Activated CD4-positive, alpha-beta memory T cell treated with anti-CD3 and anti-CD28 coated beads for 36 hours (primary cell): ENCODE results near the gene CCL25. TPM values are rescaled to one million over a fixed set of nuclear protein-coding genes. Genes with fewer than 3 reads are reported as not detected.

Source experiments
- CTCF ChIA-PET: fragments of 350-600 bp; sonication (Branson Sonifier 250); formaldehyde crosslinking; loops from one replicate; lab custom pipeline; 2021; ENCODE audit warnings: antibody characterized with exemption, inconsistent platforms; lab: Charles Lee
- POLR2A ChIA-PET: fragments of 350-600 bp; sonication (Branson Sonifier 250); formaldehyde crosslinking; loops from one replicate; lab custom pipeline; 2021; ENCODE audit warnings: antibody characterized with exemption; lab: Charles Lee
- DNase-seq: peaks from one replicate; pipeline ENCODE4 v3.0.0-alpha.2; 2020
- H3K27ac Mint-ChIP-seq: one replicate; pipeline ENCODE4 v1.8.0; 2021; ENCODE audit warnings: mixed read lengths
- H3K27me3 Mint-ChIP-seq: one replicate; pipeline ENCODE4 v1.8.0; 2021; ENCODE audit warnings: mixed read lengths
- H3K36me3 Mint-ChIP-seq: one replicate; pipeline ENCODE4 v1.8.0; 2021; ENCODE audit warnings: mixed read lengths
- H3K4me1 Mint-ChIP-seq: one replicate; pipeline ENCODE4 v1.8.0; 2021; ENCODE audit warnings: low read depth, mixed read lengths
- H3K4me3 Mint-ChIP-seq: one replicate; pipeline ENCODE4 v1.8.0; 2021; ENCODE audit warnings: mild to moderate bottlenecking, mixed read lengths
- H3K9me3 Mint-ChIP-seq: one replicate; pipeline ENCODE4 v1.8.0; 2021; ENCODE audit warnings: mixed read lengths
- intact Hi-C: fragments of 100-400 bp; cut with micrococcal nuclease; formaldehyde crosslinking; loops from one replicate; pipeline ENCODE4 v1.15.1; 2023
- total RNA-seq, 2 experiments: library from RNA; stranded (reverse); gene quantifications; one replicate each; pipeline ENCODE4 v1.2.3, GENCODE V29; 2021

The CCL25 gene
- total RNA-seq, 2 experiments from 2014 or later, result not detected

DNA sequence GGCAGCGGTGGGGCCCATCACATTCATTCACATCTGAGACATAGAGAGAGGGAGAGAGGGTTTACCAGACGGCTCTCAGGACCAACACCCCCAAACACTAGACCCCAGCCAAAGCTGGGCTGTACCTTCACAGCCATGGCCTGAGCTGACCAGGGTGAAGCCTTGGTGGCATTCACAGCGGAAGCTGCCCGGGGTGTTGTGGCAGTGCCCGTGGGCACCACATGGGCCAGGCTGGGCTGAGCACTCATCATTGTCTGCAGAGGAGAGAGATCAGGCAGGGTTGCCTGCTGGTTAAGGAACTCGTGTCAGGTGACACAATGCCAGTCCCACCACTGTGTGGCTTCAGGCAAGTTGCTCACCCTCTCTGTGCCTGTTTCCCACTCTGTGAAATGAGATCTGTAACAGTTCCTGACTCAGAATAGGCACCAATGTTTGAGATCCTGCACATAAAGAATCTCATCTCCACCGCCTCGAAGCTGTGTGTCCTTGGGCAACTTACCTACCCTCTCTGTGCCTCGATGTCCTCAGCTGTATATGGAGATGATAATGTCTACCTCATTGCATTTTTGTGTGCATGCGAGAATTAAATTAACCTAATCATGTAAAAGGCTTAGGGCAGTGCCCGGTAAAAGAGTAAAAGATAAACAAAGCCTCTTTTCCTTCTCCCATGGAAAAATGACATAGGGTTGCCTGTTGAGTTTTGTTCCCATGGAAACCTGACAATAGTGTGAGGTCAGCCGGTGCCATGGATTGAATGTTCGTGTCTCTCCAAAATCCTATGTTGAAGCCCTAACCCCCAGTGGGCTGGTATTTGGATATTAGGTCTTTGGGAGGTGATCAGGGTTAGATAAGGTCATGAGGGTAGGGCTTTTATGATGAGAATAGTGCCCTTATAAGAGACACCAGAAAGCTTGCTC lies 22.9 kb downstream of the CCL25 start:
- peaks cover 3% of the 10 kb centered on the region for H3K36me3 Mint-ChIP-seq
- H3K4me3 Mint-ChIP-seq, result no peak overlapping the region
- H3K9me3 Mint-ChIP-seq, result peaks cover 14% of the 10 kb centered on the region
- ChIA-PET CTCF (interaction anchor here (1.1 kb wide), 2 partner anchors 20 to 131 kb away, joined by 3 read pairs; no protein-coding TSS in a partner anchor), POLR2A (no interaction called here)
- H3K27me3 Mint-ChIP-seq, result no peaks in the 10 kb centered on the region
- H3K27ac Mint-ChIP-seq, result no peak overlapping the region
- intact Hi-C loops, result no loop called here
- no peaks in the 10 kb centered on the region for H3K4me1 Mint-ChIP-seq
- DNase-seq, result no peak

DNA sequence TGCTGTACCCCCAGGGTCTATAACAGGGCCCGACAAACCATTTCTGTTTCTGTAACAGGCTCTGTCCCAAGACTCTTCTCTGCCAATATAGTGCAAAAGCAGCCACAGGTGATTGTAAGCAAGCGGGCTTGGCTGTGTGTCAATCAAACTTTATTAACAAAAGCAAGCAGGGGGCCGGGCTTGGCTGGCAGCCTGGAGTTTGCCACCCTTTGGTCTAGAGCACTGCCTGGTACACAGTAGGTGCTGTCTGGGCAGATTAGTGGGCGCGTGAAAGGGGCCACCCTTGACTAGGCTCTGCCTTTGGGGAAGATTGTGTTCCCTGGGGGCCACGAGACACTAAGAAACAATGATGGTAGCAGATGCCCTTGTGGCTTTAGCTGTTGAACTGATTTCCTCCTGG lies 27.4 kb downstream of the CCL25 start:
- H3K4me3 Mint-ChIP-seq, result no peak overlapping the region
- no peaks in the 10 kb centered on the region for H3K36me3 Mint-ChIP-seq
- DNase-seq, result no peak
- no peaks in the 10 kb centered on the region for H3K4me1 Mint-ChIP-seq
- no peak overlapping the region for H3K27ac Mint-ChIP-seq
- peaks cover 1% of the 10 kb centered on the region for H3K27me3 Mint-ChIP-seq
- POLR2A ChIA-PET, result no interaction called here
- H3K9me3 Mint-ChIP-seq, result no peaks in the 10 kb centered on the region
- CTCF ChIA-PET, result no interaction called here
- intact Hi-C loops, result no loop called here

DNA sequence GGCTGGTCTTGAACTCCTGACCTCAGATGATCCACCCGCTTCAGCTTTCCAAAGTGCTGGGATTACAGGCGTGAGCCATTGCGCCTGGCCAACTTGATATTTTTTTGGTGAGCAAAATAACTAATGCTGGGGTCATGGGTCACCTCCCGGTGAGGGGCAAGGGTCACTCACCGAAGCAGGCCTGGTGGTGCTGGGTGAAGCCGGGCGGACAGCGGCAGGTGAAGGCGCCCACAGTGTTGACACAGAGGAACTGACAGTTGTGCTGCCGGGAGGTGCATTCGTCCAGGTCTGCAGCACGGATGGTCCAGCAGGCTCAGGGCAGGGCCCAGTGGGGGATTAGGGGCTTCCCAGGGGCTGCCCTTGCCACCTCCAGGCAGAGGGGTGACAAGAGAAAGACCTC lies 28.3 kb downstream of the CCL25 start:
- Mint-ChIP-seq H3K27me3 (peaks cover 2% of the 10 kb centered on the region), H3K27ac (no peak overlapping the region)
- CTCF ChIA-PET, result no interaction called here

DNA sequence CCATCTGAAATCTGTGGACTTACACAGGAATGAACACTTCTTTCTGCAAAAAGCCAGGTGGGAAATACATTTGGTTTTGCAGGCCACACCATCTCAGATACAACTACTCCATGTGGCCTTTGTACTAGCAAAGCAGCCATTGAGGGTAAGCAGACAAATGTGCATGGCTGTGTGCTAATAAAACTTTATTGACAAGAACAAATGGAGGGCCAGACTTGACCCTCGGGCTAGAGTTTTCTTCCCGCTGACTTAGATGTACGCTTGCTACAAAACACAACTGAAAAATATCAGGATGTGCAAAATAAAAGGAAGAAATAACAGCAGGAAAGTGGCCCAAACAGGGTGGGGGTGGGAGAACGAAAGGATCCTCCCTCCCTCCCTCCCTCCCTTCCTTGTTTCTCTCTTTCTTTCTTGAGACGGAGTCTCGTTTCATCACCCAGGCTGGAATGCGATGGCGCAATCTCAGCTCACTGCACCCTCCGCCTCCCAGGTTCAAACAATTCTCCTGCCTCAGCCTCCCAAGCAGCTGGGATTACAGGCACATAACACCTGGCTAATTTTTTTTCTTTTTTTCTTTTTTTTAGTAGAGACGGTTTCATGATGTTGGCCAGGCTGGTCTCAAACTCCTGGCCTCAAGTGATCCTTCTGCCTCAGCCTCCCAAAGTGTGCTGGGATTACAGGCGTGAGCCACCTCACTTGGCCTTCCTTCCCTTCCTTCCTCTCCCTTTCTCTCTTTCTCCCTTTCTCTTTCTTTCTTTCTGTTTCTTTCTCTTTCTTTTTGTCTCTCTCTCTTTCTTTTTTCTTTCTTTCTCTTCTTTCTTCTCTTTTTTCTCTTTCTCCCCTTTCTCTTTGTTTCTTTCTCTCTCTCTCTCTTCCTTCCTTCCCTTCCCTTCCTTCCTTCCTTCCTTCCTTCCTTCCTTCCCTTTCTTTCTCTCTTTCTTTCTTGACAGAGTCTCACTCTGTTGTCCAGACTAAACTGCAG lies 29.3 kb downstream of the CCL25 start:
- H3K27me3 Mint-ChIP-seq, result peaks cover 2% of the 10 kb centered on the region
- no peaks in the 10 kb centered on the region for H3K36me3 Mint-ChIP-seq
- DNase-seq, result no peak
- ChIA-PET CTCF (no interaction called here), POLR2A (no interaction called here)
- no peak overlapping the region for H3K4me3 Mint-ChIP-seq
- intact Hi-C loops, result no loop called here
- no peak overlapping the region for H3K27ac Mint-ChIP-seq
- no peaks in the 10 kb centered on the region for H3K9me3 Mint-ChIP-seq
- H3K4me1 Mint-ChIP-seq, result no peaks in the 10 kb centered on the region

More for the DNA sequence above, 28.3 kb downstream of the CCL25 start:
- H3K36me3 Mint-ChIP-seq, result no peaks in the 10 kb centered on the region
- H3K4me1 Mint-ChIP-seq, result no peaks in the 10 kb centered on the region
- H3K4me3 Mint-ChIP-seq, result no peak overlapping the region
- DNase-seq, result no peak
- no peaks in the 10 kb centered on the region for H3K9me3 Mint-ChIP-seq
- intact Hi-C loops, result no loop called here
- POLR2A ChIA-PET, result no interaction called here

DNA sequence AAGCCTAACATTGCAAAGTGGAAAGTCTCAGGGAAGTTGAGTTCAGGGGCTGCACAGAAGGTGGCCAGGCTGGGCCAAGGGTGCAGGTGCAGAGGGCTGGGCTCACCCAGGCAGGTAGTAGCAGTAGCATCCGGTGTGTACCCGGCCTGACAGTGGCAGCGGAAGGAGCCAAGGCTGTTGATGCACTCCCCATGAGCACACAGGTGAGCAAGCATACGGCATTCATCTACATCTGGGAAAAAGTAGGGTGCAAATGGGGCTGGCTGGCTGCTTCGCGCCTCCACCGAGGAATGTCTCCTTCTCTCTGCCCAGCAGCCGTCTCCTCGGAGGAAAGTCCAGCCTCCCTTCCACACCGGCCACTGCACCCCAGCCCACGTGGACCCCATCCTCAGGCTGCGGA lies 30.6 kb downstream of the CCL25 start:
- no peak overlapping the region for H3K4me3 Mint-ChIP-seq
- no peak for DNase-seq
- POLR2A ChIA-PET, result no interaction called here
- no peaks in the 10 kb centered on the region for H3K4me1 Mint-ChIP-seq
- intact Hi-C loops, result no loop called here
- CTCF ChIA-PET, result no interaction called here
- peaks cover 2% of the 10 kb centered on the region for H3K27me3 Mint-ChIP-seq
- H3K9me3 Mint-ChIP-seq, result no peaks in the 10 kb centered on the region
- H3K27ac Mint-ChIP-seq, result no peak overlapping the region
- H3K36me3 Mint-ChIP-seq, result no peaks in the 10 kb centered on the region

DNA sequence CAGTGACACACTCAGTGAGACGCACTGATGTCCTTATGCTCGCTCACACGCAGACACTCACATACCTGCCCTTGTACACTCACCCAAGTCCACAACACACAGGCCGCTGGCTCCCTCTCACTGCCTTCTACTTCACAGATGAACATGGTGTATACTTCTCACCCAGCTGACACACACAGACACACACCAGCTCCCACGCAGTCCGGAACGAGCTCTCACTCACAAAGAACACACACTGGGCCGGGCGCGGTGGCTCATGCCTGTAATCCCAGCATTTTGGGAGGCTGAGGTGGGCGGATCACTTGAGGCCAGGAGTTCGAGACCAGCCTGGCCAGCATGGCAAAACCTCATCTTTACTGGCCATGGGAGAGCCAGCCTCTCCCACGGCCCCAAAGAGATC lies 31.6 kb downstream of the CCL25 start:
- DNase-seq, result no peak
- H3K27ac Mint-ChIP-seq, result no peak overlapping the region
- no peak overlapping the region for H3K4me3 Mint-ChIP-seq
- CTCF ChIA-PET, result interaction anchor here (0.6 kb wide), 1 partner anchor 557 kb away, joined by 3 read pairs; no protein-coding TSS in a partner anchor
- POLR2A ChIA-PET, result no interaction called here
- intact Hi-C loops, result no loop called here
- H3K36me3 Mint-ChIP-seq, result no peaks in the 10 kb centered on the region
- H3K4me1 Mint-ChIP-seq, result no peaks in the 10 kb centered on the region
- peaks cover 2% of the 10 kb centered on the region for H3K27me3 Mint-ChIP-seq
- no peaks in the 10 kb centered on the region for H3K9me3 Mint-ChIP-seq

DNA sequence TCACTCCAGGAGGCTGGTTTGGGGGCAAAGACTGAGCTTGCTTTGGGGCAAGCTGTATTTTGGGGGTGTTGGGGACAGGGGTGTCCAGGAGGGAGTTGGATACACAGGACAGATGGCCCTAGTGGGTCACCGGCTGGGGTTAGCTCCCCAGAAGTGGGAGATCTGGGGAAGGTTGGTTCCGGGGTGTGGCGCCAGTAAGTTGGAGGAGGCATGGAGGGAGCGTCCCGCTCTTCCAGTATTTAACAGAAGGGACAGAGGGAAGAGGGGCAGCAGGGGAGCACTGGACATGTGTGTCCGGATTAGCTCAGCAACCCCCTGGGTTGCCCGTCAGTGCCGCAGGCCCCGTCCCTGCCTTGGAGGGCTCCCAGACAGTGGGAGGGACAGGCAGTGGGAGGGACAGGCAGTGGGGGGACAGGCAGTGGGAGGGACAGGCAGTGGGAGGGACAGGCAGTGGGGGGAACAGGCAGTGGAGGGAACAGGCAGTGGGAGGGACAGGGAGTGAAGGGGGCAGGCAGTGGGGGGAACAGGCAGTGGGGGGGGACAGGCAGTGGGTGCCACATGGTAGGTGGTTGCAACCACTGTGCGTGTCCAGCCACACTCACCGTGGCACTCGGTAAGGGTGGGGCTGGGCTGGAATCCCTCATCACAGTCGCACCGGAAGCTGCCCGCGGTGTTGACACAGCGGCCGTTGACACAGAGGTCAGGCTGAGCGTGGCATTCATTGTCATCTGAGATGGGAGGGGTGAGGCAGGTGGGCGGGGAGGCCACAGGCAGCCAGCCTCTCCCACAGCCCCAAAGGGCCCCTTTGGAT lies 33.2 kb downstream of the CCL25 start:
- intact Hi-C loops, result no loop called here
- CTCF ChIA-PET, result no interaction called here
- H3K27me3 Mint-ChIP-seq, result peaks cover 2% of the 10 kb centered on the region
- no peak overlapping the region for H3K4me3 Mint-ChIP-seq
- POLR2A ChIA-PET, result no interaction called here
- no peaks in the 10 kb centered on the region for H3K36me3 Mint-ChIP-seq
- H3K4me1 Mint-ChIP-seq, result no peaks in the 10 kb centered on the region
- DNase-seq, result no peak
- no peaks in the 10 kb centered on the region for H3K9me3 Mint-ChIP-seq
- H3K27ac Mint-ChIP-seq, result no peak overlapping the region

DNA sequence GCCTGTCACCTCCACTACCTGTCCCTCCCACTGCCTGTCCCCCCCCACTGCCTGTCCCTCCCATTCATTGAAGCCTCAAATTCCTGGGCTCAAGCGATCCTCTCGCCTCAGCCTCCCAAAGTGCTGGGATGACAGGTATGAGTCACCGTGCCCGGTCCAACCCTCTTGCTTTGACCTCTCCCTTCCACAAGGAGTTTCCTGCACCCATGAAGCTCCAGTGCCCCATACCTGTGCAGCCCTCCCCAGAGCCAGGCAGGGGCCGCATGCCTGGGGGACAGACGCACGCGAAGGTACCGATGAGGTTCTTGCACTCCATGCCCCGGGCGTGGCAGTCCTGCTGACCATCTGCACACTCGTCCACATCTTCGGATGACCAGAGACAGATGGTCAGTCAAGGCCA lies 34.3 kb downstream of the CCL25 start:
- H3K27ac Mint-ChIP-seq, result no peak overlapping the region
- DNase-seq, result no peak
- no peaks in the 10 kb centered on the region for H3K36me3 Mint-ChIP-seq
- POLR2A ChIA-PET, result no interaction called here
- H3K4me1 Mint-ChIP-seq, result no peaks in the 10 kb centered on the region
- H3K27me3 Mint-ChIP-seq, result peaks cover 5% of the 10 kb centered on the region
- H3K4me3 Mint-ChIP-seq, result no peak overlapping the region
- H3K9me3 Mint-ChIP-seq, result no peaks in the 10 kb centered on the region
- intact Hi-C loops, result no loop called here
- CTCF ChIA-PET, result no interaction called here

DNA sequence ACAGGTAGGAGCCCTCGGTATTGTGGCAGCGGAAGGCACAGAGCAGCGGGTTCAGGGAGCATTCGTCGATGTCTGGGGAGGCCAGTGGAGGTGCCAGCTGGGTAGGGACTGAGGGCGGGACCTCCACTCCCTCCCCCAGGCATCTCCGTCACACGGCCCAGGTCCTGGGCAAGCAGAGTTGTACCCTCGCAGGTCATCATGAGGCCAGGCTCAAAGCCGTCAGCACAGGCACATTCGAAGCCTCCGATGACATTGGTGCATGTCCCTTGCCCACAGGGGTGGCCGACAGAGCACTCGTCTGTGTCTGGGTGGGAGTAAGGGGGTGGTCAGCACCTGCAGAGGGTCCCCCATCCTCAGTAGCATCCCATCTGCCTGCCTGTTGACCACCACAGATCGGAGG lies 35.3 kb downstream of the CCL25 start:
- ChIA-PET CTCF (no interaction called here), POLR2A (no interaction called here)
- no peaks in the 10 kb centered on the region for H3K36me3 Mint-ChIP-seq
- H3K4me1 Mint-ChIP-seq, result no peaks in the 10 kb centered on the region
- H3K4me3 Mint-ChIP-seq, result no peak overlapping the region
- H3K27me3 Mint-ChIP-seq, result peaks cover 5% of the 10 kb centered on the region
- DNase-seq, result no peak
- no peak overlapping the region for H3K27ac Mint-ChIP-seq
- H3K9me3 Mint-ChIP-seq, result no peaks in the 10 kb centered on the region
- intact Hi-C loops, result no loop called here

DNA sequence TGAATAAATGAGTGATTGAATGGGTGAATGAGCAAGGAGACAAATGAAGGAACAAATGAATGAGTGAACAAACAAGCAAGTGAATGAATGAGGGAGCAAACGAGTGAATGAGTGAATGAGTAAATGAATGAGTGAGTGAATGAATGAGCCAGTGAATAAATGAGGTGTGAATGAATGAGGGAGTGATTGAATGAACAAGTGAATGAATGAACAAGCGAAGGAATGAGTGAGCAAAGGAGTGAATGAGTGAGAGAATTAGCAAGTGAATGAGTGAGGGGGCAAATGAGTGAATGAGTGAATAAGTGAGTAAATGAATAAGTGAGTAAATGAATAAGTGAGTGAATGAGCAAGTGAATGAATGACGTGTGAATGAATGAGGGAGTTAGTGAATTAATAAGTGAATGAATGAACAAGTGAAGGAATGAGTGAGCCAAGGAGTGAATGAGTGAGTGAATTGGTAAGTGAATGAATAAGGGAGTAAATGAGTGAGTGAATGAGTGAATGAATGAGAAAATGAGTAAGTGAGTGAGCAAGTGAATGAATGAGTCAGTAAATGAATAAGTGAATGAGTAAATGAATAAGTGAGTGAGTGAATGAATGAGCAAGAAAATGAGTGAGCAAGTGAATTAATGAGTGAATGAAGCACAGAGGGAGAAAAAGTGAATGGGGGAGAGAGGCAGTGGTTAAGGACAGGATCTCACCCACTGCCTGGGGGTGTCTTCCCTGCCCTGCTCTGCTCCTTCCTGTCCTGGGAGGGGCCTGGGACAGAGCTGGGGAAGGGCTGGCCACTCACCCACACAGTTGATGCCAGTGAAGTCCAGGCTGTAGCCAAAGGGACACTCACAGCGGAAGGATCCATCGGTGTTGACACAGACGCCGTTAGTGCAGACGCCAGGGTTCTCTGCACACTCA lies 36.4 kb downstream of the CCL25 start:
- POLR2A ChIA-PET, result no interaction called here
- DNase-seq, result no peak
- CTCF ChIA-PET, result no interaction called here
- Mint-ChIP-seq H3K36me3 (peaks cover 2% of the 10 kb centered on the region), H3K27me3 (peaks cover 5% of the 10 kb centered on the region), H3K9me3 (peaks cover 6% of the 10 kb centered on the region), H3K4me3 (no peak overlapping the region), H3K27ac (no peak overlapping the region), H3K4me1 (no peaks in the 10 kb centered on the region)
- intact Hi-C loops, result no loop called here
